IPS-18c (cell line): ENCODE data around the gene CD79A.

Experiments used
- H3K4me3 ChIP-seq: 2 replicates; pipeline ENCODE4 v1.7.0; 2013; ENCODE audit warnings: low read depth, mild to moderate bottlenecking, low read length, moderate library complexity; ENCODE audit not compliant: insufficient read depth
- H3K9me3 ChIP-seq: one replicate; pipeline ENCODE4 v1.6.1; 2013; ENCODE audit warnings: mild to moderate bottlenecking, low read length, moderate library complexity; ENCODE audit not compliant: control insufficient read depth, insufficient read depth

Gene CD79A

DNA sequence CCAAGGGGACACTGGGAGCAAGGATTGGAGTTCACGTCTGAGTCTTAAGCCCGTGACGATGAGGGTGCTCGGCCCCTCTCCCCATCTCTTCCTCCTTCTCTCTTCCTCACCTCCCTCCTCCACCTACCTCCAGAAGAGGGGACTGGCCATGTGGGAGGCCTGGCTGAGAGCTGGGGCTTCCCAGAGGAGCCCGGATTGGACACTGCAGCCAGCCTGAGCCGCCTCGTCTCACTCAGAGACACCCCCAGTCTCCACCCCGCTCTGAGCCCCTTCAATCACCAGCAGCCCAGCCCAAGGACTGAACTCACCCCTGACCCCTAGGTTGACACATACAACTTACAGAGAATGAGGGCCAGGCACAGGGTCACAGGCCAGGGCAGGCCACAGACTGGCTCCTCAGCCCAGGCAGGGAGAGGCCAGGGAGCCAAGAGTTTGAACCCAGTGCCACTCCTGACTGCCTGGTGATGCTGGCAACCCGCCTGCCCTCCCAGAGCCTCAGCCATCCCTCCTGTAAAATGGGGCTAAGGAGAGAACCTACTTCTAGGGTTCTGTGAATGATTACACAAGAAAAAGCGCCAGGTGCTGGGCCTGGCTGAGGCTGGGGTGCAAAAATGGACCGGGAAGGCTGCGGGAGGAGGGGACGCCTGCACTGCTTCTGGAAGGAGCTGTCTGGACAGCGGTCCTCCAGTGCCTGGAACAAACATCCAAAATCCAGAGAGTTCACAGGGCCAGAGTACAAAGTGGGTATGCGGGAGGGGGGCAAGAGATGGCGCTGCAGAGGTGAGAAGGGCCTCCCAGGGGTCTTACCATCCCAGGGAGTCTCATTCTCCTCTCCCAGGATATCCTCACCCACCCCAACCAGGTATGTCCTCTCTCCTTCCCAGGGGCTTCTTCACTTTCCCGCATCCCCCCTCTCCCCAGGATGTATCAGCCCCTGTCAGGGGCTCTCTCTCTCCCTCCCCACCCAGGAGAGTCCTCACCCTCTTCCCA is 1.1 kb downstream of the CD79A start:
- Histone ChIP-seq H3K9me3 (no peaks in the 10 kb centered on the region), H3K4me3 (no peak overlapping the region)

DNA sequence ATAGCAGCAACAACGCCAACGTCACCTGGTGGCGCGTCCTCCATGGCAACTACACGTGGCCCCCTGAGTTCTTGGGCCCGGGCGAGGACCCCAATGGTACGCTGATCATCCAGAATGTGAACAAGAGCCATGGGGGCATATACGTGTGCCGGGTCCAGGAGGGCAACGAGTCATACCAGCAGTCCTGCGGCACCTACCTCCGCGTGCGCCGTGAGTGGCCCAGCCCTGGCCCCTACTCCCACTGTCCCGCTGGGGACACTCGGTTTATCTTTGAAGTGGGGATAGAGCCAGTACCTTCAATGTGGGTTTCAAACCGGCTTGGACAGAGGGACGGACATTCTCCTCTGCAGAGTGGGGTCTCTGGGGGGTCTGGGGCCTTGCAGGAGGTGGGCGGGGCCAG is 2.0 kb downstream of the CD79A start:
- Histone ChIP-seq H3K9me3 (no peaks in the 10 kb centered on the region), H3K4me3 (no peak overlapping the region)

DNA sequence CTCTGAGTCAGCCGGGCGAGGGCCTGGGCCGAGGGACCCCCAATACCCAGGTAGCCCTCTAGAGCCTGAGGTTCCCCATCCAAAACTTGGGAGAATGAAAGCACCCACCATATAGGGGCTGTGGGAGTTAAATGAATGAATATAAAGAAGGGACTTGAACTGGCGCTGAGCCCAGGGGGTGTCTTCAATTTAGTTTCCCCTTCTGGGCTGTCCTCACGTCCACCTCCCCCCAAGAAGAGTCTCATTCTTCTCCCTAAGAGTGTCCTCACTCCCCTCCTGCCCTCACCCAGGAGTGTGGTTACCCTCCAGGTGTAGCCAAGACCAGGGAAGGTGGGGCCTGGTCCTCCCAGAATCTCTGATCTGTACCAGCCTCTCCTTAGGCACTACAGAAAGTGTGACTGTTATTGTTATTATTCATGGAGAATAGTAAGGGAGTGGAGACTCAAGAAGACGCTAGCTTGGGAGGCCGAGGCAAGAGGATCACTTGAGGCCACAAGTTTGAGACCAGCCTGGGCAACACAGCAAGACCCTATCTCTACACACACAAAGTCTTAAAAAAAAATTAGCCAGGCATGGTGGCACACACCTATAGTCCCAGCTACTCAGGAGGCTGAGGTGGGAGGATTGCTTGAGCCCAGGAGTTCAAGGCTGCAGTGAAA is 2.7 kb downstream of the CD79A start:
- H3K9me3 ChIP-seq, result no peaks in the 10 kb centered on the region

DNA sequence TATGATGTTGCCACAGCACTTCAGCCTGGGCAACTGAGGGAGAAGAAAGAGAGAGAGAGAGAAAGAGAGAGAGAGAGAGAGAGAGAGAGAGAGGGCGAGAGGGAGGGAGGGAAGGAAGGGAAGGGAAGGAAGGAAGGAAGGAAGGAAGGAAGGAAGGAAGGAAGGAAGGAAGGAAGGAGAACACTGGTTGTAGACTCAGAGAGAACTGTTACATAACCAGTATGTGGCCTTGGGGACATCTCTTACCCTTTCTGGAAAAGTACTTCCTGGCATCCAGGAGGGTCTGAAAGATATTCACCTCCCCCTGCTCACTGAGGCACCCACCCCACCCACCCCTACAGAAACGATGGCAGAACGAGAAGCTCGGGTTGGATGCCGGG is 3.2 kb downstream of the CD79A start:
- H3K4me3 ChIP-seq, result no peak overlapping the region
- H3K9me3 ChIP-seq, result no peaks in the 10 kb centered on the region

More for the DNA sequence above, 2.7 kb downstream of the CD79A start:
- H3K4me3 ChIP-seq, result no peak overlapping the region

DNA sequence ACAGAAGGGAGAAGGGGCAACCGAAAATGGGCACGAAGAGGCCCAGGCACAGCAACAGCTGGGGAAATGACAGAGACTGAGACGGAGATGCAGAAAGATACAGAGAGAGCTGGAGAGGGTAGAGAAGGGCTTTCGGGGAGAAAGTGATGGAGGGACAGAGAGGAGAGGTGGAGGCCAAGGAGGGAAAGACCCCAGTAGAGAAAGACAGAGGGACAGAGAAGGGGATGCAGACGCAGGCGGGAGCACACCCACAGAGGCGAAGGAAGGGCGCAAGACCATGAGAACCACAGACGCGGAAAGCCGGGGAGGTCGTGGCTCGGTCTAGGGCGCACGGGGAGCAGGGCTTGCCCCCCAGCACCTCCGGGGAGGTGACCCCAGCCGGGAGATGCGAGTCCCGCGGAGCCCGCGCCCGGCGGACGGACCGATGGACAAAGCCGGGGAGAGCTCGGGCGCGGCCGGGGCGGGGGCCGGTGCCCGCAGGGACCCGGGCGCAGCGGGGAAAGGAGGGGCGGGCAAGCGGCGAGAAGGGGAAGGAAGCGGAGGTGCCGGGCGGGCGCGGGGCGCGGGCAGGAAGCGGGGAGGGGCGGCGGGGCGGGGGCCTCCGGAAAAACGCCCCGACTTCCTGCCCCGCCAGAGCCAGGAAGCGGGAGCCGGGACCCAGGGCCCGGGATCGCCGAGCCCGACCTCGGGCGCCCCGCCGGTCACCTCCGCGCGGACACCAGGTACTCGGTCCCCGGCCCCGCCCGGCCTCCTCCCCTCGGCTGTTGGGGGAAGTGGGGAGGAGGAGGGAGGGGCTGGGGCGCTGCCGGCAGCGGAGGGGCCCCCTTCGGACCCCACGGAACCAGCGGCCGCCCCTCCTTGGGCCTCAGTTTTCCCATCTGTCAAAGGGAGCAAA is 5.7 kb downstream of the CD79A start, which contains the start of gene ARHGEF1:
ARHGEF1 (plus strand) TSS at position 617 of the 895 bp plus-strand sequence. CDS start 4,899 bp downstream, outside the sequence.
- H3K9me3 ChIP-seq, result no peaks in the 10 kb centered on the region
- H3K4me3 ChIP-seq, result peak within 1 kb of the TSS; percentile 91

DNA sequence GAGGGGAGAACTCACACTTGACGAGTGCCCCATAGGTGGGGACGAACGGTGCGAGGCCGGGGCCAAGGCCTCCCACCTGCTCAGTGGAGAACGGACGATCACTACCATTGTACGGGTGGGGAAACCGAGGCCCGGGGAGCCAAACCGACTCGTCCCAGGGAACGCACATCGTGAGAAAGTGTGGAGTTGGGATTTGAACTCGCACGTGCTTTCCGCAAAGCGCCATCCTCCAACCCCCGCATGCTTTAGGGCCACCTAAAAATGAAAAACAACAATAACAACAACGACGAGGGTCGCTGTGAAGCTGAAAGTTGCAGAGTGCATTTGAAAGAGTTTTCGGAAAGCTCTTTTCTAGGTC is 6.4 kb downstream of the CD79A start:
- Histone ChIP-seq H3K4me3 (peak overlapping the region; percentile 91), H3K9me3 (no peaks in the 10 kb centered on the region)

DNA sequence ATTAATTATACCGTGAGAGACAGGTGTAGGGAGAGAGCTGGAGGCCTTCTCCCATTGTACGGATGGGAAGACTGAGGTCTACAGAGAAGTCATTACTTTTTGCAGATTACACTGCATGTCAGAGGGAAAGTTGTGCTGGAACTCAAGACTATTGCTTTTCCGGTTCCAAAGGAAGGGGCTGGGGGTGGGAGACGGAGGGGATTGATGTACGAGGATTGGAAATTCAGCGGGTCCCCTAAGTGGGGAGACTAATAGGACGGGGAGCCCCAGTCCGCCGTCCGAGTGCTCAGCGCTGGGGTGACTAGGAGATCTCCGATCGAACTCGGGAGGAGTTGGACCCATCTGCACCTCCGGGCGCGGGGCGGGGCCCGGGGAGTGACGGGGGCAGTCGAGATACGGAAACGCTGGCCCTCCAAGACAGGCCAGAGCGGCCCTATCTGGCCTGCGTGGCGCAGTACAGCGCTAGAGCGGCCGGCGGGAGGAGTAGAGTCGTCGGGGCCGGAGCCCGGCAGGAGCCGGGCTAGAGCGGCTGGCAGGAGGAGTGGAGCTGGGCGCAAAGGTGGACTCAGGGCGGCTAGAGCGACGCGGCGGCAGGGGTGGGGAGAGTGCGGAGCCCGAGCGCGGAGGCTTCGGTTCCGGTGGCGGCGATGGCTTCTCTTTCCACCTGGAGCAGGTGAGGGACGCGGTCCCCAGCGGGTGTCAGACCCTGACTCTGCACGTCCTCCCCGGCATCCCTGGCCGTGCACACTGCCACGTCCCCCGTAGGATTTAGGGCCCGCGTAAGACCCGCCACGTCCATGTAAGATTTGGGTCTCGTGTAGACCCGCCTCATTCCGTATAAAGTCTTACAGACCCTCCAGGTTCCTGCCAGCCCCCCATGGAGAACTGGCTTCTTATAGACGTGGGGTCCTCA is 7.0 kb downstream of the CD79A start:
- Histone ChIP-seq H3K4me3 (peak overlapping the region; percentile 91), H3K9me3 (no peaks in the 10 kb centered on the region)

DNA sequence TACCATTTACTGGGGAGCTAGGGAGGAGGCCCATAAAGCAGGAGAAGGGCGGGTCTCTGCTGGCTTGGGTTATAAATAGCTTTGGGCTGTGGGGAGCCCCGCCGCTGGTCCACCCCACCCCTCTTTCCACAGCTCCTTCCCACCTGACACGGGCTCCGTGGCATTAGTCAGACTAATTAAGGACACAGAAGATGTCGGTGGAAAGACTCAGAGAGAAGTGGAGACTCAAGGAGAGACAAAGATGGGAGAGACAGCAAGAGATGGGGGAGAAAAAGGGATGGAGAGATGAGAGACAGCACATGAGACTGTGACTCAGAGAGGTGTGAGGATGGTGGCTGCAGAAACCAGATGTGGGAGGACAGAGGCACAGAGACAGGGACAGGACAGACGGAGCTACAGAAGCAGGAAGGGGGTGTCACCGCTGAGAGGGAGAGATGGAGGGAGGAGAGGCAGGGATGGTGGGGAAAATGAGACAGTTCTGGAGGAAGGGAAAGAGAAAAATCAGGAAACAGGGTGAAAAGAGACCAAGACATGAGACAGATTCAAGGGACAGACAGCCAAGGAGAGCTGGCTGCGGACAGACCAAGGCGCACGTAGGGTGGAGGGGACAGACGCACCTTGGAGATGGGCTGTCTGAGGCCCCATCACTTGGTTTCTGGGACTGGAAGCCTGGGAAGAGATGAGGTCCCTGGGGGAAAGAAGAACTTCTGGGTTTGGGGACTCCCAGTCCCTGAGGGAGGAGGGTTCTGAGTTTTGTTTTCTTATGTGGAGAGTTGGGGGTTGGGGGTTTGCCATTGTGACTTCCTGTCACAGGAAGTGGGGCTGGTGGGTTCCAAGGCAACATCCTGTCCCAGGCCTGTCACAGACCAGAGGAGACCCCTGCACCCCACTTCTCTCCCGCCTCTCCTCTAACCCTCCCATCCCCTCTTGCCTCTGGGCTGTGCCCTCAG is 10.0 kb downstream of the CD79A start:
- Histone ChIP-seq H3K9me3 (no peaks in the 10 kb centered on the region), H3K4me3 (no peak overlapping the region; the same call in 1 of the 2 replicates)

DNA sequence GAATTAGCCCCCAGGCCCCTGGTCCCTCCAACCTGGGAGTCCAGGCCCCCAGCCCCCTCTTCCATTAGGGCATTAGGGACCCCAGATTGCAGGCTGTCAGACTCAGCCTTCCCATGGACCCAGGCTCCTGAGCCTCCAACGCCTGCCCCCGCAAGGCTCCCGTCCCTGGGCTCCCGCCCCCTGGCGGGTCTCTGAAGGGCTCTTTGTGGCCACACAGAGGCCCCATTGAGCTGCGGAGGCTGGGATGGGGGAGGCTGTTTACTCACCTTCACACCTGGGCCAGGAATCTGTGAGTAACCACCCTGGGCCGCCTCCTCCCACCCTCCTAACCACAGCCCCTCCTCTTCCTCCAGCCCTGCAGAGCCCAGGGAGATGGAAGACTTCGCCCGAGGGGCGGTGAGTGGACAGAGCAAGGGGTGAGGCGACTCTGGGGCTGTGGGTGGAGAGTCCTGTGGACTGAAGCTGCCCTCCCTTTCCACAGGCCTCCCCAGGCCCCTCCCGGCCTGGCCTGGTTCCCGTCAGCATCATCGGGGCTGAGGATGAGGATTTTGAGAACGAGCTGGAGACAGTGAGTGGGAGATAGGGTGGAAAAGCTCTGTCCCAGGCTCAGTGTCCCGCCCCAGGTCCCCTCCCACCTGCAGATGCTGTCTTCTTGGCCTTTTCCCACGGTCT is 10.8 kb downstream of the CD79A start:
- no peak overlapping the region; the same call in 1 of the 2 replicates for H3K4me3 ChIP-seq
- no peaks in the 10 kb centered on the region for H3K9me3 ChIP-seq

DNA sequence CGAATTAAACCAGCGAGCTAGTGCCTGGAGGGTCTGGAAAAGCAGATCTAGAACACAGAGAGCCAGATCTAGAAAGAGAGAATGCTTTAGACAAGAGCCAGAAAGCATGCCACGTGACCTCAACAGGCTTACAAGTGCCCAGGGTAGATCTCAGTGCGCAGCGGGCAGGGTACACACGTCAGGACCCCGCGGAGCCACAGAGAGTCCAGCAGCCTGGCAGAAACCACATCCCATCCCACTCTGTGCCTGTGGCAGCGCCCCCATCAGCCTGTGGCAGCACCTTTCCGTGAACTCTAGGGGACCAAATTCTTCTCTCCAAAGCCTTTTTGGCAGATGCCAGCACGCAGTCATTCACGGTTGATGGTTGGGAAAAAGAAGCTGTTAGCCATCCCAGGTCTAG is 11.8 kb downstream of the CD79A start:
- Histone ChIP-seq H3K4me3 (no peak overlapping the region), H3K9me3 (no peaks in the 10 kb centered on the region)

DNA sequence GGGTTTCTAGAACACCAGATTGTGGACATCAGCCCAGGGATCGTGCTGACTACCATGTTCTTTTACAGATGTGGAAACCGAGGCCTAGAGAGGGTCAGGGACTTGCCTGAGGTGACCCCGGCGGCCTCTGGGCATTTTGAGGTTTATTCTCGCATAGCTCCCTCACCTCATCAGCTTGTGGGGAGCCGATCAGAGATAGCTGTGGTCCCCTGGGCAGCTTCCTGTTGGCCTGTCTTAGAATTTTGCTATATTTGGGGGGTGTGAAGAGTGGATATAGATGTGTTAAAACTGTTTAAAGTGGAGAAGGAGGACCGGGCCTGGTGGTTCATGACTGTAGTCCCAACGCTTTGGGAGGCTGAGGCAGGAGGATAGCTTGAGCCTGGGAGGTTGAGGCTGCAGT is 12.8 kb downstream of the CD79A start:
- H3K4me3 ChIP-seq, result no peak overlapping the region
- H3K9me3 ChIP-seq, result no peaks in the 10 kb centered on the region

DNA sequence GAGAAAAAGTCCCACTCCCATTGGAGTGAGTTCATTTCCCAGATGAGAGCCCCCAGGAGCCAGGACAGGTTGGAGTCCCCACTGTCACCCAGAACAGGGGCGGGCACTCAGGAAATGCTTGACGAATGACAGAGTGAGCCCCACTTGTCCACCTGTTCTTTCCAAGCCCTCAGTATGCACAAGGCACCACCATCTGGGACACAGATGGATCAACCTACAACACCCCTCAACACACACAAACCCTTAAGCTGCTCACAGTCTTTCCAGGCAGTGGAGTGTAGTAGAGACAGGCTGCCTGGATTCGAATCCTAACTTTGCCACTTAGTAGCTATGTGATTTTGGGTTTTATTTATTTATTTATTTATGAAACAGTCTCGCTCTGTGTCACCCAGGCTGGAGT is 13.9 kb downstream of the CD79A start:
- H3K9me3 ChIP-seq, result no peaks in the 10 kb centered on the region

DNA sequence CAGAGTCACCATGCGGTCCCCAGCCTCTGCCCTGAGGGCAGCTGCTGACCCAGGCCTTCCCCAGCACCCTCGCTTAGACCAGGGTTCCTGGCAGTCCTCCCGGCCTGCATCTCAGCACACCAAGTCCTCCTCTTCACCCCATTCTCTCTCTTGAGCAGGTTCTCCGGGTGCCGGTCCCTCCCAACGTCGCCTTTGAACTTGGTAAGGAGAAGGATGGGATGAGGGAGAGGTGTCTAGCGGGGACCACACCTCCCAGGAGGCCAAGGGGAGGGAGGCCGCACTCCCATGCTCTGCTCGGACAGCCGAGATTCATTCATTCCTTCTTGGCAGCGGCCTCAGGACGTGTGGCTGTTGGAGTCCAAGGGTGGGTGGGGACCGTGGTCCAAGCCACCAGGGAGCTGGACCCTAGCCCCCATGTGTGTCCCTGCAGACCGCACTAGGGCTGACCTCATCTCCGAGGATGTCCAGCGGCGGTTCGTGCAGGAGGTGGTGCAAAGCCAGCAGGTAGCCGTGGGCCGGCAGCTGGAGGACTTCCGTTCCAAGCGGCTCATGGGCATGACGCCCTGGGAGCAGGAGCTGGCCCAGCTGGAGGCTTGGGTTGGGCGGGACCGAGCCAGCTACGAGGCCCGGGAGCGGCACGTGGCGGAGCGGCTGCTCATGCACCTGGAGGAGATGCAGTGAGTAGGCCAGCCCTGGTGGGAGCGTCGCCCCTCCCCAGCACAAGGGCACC is 15.3 kb downstream of the CD79A start:
- H3K4me3 ChIP-seq, result no peak overlapping the region

More for the DNA sequence above, 13.9 kb downstream of the CD79A start:
- no peak overlapping the region for H3K4me3 ChIP-seq

DNA sequence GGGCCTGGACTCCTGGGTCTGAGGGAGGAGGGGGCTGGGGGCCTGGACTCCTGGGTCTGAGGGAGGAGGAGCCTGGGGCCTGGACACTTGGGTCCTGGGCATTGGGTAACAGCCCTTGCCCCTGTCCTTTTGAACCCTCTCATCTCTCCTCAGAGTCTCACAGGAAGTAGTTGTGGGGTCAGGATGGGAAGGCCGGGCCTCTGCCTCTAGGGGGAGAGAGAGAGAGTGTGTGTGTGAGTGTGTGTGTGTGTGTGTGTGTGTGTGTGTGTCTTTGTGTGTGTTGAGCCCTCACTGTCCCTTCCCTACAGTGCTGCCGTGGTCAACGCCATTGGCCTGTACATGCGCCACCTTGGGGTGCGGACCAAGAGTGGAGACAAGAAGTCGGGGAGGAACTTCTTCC is 16.8 kb downstream of the CD79A start:
- no peaks in the 10 kb centered on the region for H3K9me3 ChIP-seq
- no peak overlapping the region for H3K4me3 ChIP-seq

More for the DNA sequence above, 15.3 kb downstream of the CD79A start:
- no peaks in the 10 kb centered on the region for H3K9me3 ChIP-seq
